HG03432 (cell line): ENCODE results near the gene AJUBA.
"Not testable (repeated sequence)": the region's sequence is repeated elsewhere in the genome, so short reads cannot be mapped to it uniquely, and the experiment has no call there.

Experiments
- ATAC-seq: cut with Tn5 transposase; IDR thresholded peaks from one replicate; pipeline ENCODE4 v1.9.1; 2021; ENCODE audit warnings: mild to moderate bottlenecking, moderate library complexity; ENCODE audit not compliant: unreplicated experiment

The AJUBA gene

GRCh38 chr14:22982477-22983245 is at the start of gene AJUBA:
Gene AJUBA, minus strand, starts transcription at chr14:22982551. Its CDS starts 285 bp downstream, at chr14:22982266.
- ATAC-seq: peak; percentile 54

DNA sequence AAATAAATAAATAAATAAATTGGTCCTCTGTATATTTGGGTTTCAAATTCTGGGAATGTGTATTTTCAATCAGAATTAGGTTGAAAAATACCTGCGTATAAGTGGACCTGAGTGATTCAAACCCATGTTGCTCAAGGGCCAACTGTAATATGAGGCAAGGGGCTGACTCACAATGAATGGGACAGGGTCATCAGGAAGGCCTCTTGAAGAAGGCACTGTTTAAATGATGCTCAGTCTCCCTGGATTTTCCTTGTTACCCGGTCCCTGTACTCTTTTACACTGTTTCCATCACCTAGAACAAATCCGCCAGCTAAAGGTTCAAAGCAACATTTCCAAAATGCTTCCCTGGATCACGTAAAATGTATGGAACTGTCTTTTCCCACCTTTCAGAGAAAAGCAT is 48.6 kb upstream of the AJUBA start:
- ATAC-seq: no peak

GRCh38 chr14:23028799-23029198 is 46.4 kb upstream of the AJUBA start:
- no peak for ATAC-seq

DNA sequence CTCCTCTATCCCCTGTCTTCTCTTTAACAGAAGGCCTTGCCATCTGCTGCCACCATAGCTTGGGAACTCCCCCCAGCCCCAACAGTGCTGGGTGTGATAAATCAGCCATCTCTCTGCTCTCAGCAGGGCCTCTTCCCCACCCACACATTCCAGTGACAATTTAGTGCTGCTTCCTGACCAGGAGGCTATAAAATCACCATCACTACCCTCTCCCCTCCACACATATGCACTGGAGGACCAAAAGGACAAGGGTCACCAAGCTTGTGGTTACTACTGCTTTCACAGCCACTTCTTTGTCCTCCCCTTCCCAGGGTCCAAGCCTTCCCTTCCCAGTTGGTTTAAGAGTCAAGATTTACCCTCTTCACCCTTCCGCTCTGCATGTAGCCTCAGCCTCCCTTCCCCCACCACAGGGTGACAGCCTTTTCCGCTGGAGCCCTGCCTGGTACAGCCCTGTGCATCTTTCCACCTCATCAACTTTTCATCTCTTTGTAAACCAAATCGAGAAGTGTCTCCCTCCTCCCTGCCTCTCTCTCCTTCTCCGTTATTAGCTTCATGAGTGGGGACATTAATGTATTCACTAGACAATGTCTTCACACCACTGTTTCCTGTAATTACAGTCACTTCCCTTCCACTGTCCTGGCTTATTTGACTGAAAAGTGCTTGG is 42.9 kb upstream of the AJUBA start:
- ATAC-seq: no peak

DNA sequence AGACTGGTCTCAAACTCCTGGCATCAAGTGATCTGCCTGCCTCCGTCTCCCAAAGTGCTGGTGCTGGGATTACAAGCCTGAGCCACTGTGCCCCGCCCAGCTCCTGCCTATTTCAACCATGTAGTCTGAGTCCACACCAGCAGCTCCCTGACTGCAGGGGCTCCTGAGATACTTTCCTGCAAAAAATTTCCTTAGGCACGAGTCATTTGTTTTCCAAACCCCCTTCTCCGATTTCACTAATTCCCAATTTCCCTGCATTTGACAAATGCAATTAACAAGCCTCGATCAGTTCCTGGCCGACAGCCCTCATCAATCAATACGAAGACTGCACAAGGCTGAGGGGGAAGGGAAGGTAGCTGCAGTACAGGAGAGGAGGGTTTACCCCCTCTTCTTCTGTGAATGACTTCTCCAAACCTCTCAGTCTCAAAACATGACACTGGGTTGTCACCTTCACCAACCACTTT is 42.3 kb upstream of the AJUBA start:
- ATAC-seq: no peak

GRCh38 chr14:23023795-23024152 is 41.4 kb upstream of the AJUBA start:
- ATAC-seq: no peak

GRCh38 chr14:23023022-23023794 is 40.9 kb upstream of the AJUBA start:
- ATAC-seq: no peak

- no peak for ATAC-seq
These were observed 39.6 kb upstream of the AJUBA start for GRCh38 chr14:23021889-23022442.

- ATAC-seq: no peak
These were observed 39.1 kb upstream of the AJUBA start for GRCh38 chr14:23021434-23021833.

DNA sequence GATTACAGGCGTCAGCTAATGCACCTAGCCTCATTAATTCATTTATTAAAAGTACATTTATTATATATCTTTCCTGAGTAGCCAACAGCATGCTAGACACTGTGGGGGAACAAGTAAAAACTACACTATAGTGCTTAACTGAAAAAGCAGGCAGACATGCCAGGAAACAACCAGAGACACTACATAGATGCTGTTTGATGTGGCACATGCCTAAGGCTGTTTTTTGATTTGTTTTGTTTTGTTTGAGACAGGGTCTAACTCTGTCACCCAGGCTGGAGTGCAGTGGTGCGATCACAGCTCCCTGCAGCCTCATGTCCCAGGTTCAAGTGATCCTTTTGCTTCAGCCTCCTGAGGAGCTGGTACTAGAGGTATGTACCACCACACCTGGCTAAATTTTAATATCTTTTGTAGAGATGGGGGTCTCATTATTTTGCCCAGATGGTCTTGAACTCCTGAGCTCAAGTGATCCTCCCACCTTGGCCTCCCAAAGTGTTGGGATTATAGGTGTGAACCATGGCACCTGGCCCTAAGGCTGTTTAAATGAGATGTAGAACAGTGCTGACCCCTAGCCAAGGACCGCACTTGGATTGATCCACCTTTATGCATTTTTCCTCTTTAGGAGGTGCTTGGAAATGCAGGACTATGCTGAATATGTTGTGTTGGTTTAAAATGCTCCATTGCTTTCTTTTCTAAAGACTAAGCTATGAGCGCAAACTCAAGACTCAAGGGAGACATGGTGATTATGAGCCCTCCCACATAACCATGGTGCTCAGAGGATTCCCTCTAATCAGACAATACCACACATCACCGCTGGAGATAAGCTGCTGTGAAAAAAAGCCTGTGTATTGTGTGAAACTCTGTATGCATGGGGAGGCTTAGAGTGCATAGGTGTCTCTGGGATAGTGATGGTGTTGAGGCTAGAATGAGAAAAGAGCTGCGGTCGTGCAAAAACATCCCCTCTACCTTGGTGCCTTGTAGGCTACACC is 38.1 kb upstream of the AJUBA start:
- ATAC-seq: no peak

DNA sequence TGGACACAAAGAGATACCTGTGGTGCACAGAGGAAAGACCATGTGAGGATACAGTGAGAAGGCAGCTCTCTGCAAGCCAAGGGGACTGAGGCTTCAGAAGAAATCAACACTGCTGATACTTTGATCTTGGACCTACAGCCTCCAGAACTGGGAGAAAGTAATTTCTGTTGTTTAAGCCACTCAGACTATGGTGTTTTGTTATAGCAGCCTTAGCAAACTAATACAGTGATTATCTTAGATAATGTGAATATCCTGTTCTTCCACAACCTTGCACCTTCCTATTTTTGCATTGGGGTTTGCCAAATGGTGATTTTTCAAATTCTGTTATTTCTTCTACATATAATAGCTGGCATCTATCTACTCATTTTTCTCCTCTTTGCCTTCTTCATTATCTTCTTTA is 35.8 kb upstream of the AJUBA start:
- no peak for ATAC-seq

GRCh38 chr14:23017091-23017490 is 34.7 kb upstream of the AJUBA start:
- ATAC-seq: no peak

- ATAC-seq: no peak
These were observed 33.3 kb upstream of the AJUBA start for GRCh38 chr14:23015618-23016017.

- not testable (repeated sequence) for ATAC-seq
These were observed 31.4 kb upstream of the AJUBA start for GRCh38 chr14:23013749-23014054.

- ATAC-seq: no peak
These were observed 30.9 kb upstream of the AJUBA start for GRCh38 chr14:23013054-23013748.

GRCh38 chr14:23009939-23010726 is 27.8 kb upstream of the AJUBA start, which contains the start of gene C14orf93:
Gene C14orf93, minus strand, starts transcription at chr14:23010143. Its CDS starts 11,120 bp downstream, at chr14:22999023.
- peak; percentile 32 for ATAC-seq

DNA sequence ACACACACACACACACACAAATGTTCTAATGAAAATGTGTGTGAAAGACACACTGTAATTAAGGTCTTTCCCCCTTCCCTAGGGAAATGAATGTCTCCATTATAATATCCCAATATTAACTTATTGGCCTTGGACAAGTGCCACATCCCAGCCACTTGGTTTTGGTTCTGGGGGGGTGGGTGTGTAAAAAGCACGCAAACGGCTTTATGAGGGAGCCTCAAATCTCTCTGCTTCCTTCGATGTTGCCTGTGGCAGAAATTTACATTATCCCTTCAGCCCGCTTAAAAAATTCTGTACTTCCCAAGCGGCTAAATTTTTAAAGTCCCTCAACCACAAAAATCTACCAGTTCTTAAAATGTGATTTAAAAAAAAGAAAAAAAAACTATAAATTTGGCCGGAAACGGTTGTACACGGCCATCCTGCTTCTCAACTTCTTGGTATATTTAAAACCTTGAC is 27.2 kb upstream of the AJUBA start:
- no peak for ATAC-seq

DNA sequence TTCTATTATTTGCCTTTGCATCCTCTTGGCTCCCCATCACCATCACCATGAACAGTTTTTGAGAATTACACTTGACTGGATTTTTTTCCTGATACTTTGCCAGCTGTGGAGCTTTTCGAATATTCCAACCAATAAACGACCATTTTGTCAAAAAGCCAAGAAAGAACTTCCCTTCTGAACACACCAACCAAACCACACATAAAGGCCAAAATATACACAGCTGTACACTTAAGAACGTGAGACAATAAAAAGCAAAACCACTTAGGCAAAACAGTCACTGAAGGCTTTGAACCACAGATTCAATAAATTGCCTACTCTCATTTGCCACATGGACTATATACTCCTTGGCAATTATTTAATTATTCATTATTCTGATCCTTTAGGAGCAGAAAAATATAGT is 26.5 kb upstream of the AJUBA start:
- no peak for ATAC-seq
